NCI-H128 (cell line): Measurements from ENCODE around the gene SYTL5.
"Not testable (repeated sequence)": the region's sequence is repeated elsewhere in the genome, so short reads cannot be mapped to it uniquely, and the experiment has no call there.

Source experiments
- DNase-seq: peaks from one replicate; lab custom pipeline; 2025; ENCODE audit not compliant: unreplicated experiment; lab: John Stamatoyannopoulos, UW

The SYTL5 gene

GRCh38 chrX:38006291-38006690 lies at the start of gene SYTL5:
TSS of gene SYTL5 (plus strand) at chrX:38006553. CDS start at chrX:38033890, 27,337 bp downstream.
- DNase-seq: no peak

GRCh38 chrX:37958525-37959211 lies 47.7 kb upstream of the SYTL5 start:
- DNase-seq: no peak

- no peak for DNase-seq
Measured at GRCh38 chrX:37959212-37960021, 46.9 kb upstream of the SYTL5 start.

GRCh38 chrX:37961118-37961517 lies 45.2 kb upstream of the SYTL5 start:
- no peak for DNase-seq

GRCh38 chrX:37967714-37968113 lies 38.6 kb upstream of the SYTL5 start:
- no peak for DNase-seq

- DNase-seq: no peak
Measured at GRCh38 chrX:37975421-37975820, 30.9 kb upstream of the SYTL5 start.

- no peak for DNase-seq
Measured at GRCh38 chrX:37976153-37976552, 30.2 kb upstream of the SYTL5 start.

GRCh38 chrX:37984880-37985279 lies 21.5 kb upstream of the SYTL5 start:
- no peak for DNase-seq

- no peak for DNase-seq
Measured at GRCh38 chrX:37986893-37987292, 19.5 kb upstream of the SYTL5 start.

GRCh38 chrX:37989304-37989703 lies 17.0 kb upstream of the SYTL5 start:
- DNase-seq: no peak

GRCh38 chrX:37991303-37991702 lies 15.1 kb upstream of the SYTL5 start:
- not testable (repeated sequence) for DNase-seq

GRCh38 chrX:37993176-37993575 lies 13.2 kb upstream of the SYTL5 start:
- no peak for DNase-seq

- peak; percentile 43 for DNase-seq
Measured at GRCh38 chrX:37993837-37994619, 12.3 kb upstream of the SYTL5 start.

GRCh38 chrX:37995428-37995827 lies 10.9 kb upstream of the SYTL5 start:
- no peak for DNase-seq

GRCh38 chrX:37997096-37997495 lies 9.3 kb upstream of the SYTL5 start:
- DNase-seq: no peak

- peak; percentile 15 for DNase-seq
Measured at GRCh38 chrX:37998586-37999262, 7.6 kb upstream of the SYTL5 start.

GRCh38 chrX:38000706-38001105 lies 5.6 kb upstream of the SYTL5 start:
- no peak for DNase-seq

- no peak for DNase-seq
Measured at GRCh38 chrX:38004046-38004445, 2.3 kb upstream of the SYTL5 start.

- DNase-seq: no peak
Measured at GRCh38 chrX:38006778-38007177, 425 bp downstream of the SYTL5 start.

GRCh38 chrX:38008658-38009057 lies 2.3 kb downstream of the SYTL5 start:
- DNase-seq: no peak

GRCh38 chrX:38009641-38010040 lies 3.3 kb downstream of the SYTL5 start:
- no peak for DNase-seq
